ENCODE data around the gene PDK2. TPM values are rescaled to one million over a fixed set of nuclear protein-coding genes. Genes with fewer than 3 reads are reported as not detected.

Gene PDK2
- total RNA-seq, 5 donors from 2014 or later (not counting 1 experiment from before 2014, with no cell fraction given) = 18.8 to 37.2 (median 30.0) TPM

DNA sequence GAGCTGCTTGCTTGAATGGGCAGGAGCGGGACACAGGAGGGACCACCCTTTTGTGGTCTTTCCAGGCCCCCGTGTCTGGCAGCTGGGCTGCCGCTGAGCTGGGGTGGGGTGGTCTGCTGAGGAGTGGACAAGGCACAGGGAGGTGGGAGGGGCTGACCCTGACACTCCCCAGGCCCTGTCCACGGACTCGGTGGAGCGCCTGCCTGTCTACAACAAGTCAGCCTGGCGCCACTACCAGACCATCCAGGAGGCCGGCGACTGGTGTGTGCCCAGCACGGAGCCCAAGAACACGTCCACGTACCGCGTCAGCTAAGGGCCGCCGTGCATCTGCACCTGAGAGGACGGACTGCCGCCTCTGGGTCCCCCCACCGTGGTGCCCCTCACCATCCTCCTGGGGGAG lies 14.6 kb downstream of the PDK2 start:
- Histone ChIP-seq H3K9me3 (no peaks in the 10 kb centered on the region), H3K36me3 (ENCODE audit: control insufficient read depth in 2 of 2, extremely low read depth in 1 of 2, insufficient read depth in 1 of 2, low read length in 1 of 2) (peaks cover 10 to 39% of the 10 kb centered on the region in 2 donors), H3K4me1 (ENCODE audit: control insufficient read depth in 1 of 2, extremely low read depth in 1 of 2, insufficient read depth in 2 of 2, low read length in 2 of 2) (peaks cover 0 to 2% of the 10 kb centered on the region in 2 experiments), H3K27ac (ENCODE audit: low read length) (no peak overlapping the region), H3K27me3 (replicated peaks in 1 of 2; ENCODE audit: control insufficient read depth in 2 of 2, extremely low read depth in 1 of 2, insufficient read depth in 2 of 2, low read length in 1 of 2) (peaks cover 0 to 12% of the 10 kb centered on the region in 2 experiments), H3K4me3 (ENCODE audit: control insufficient read depth in 1 of 2, extremely low read depth in 1 of 2, low read length in 1 of 2) (no peak overlapping the region)
- POLR2A ChIA-PET = no interaction called here
- CTCF ChIA-PET = no interaction called here
- no peak overlapping the region for H3K27ac Mint-ChIP-seq
- H3K9me3 Mint-ChIP-seq = no peaks in the 10 kb centered on the region
- peaks cover 0 to 3% of the 10 kb centered on the region in 2 donors for H3K27me3 Mint-ChIP-seq
- DNase-seq (no peak), ATAC-seq (replicated peaks in 1 of 4) (no peak)
- 93% methylated on average over 18 of the region's 19 CpGs for WGBS (ENCODE audit: insufficient coverage)
- H3K4me3 Mint-ChIP-seq = no peak overlapping the region
- peaks cover 0 to 2% (median under 1%) of the 10 kb centered on the region in 3 donors for H3K4me1 Mint-ChIP-seq
- peaks cover 14% of the 10 kb centered on the region for H3K36me3 Mint-ChIP-seq

- ChIA-PET CTCF (no interaction called here), POLR2A (no interaction called here)
- no peak for DNase-seq
- Mint-ChIP-seq H3K9me3 (no peaks in the 10 kb centered on the region), H3K27me3 (peaks cover 5 to 11% of the 10 kb centered on the region in 2 donors), H3K36me3 (peaks cover 14% of the 10 kb centered on the region), H3K4me3 (no peak overlapping the region), H3K27ac (no peak overlapping the region), H3K4me1 (peaks cover 4 to 8% (median 7%) of the 10 kb centered on the region in 3 donors)
- H3K9me3 ChIP-seq = no peaks in the 10 kb centered on the region
- ATAC-seq (replicated peaks in 1 of 4) = no peak
- peaks cover 8 to 33% of the 10 kb centered on the region in 2 donors for H3K36me3 ChIP-seq (ENCODE audit: control insufficient read depth in 2 of 2, extremely low read depth in 1 of 2, insufficient read depth in 1 of 2, low read length in 1 of 2)
- H3K27ac ChIP-seq (ENCODE audit: low read length) = no peak overlapping the region
- no peaks in the 10 kb centered on the region for H3K4me1 ChIP-seq (ENCODE audit: control insufficient read depth in 1 of 2, extremely low read depth in 1 of 2, insufficient read depth in 2 of 2, low read length in 2 of 2)
- H3K4me3 ChIP-seq (ENCODE audit: control insufficient read depth in 1 of 2, extremely low read depth in 1 of 2, low read length in 1 of 2) = no peak overlapping the region
- 96% methylated on average over 16 of the region's 19 CpGs for WGBS (ENCODE audit: insufficient coverage)
- peaks cover 0 to 20% of the 10 kb centered on the region in 2 experiments for H3K27me3 ChIP-seq (replicated peaks in 1 of 2; ENCODE audit: control insufficient read depth in 2 of 2, extremely low read depth in 1 of 2, insufficient read depth in 2 of 2, low read length in 1 of 2)
These were observed 15.6 kb downstream of the PDK2 start for GRCh38 chr17:50110591-50111349.

GRCh38 chr17:50111673-50112655 lies 16.8 kb downstream of the PDK2 start:
- POLR2A ChIA-PET = no interaction called here
- no peak for DNase-seq
- peaks cover 10 to 23% of the 10 kb centered on the region in 2 donors for H3K27me3 Mint-ChIP-seq
- CTCF ChIA-PET = interaction anchor here in 1 of 2 donors (0.5 kb wide), 1 partner anchor 1980 kb away, joined by 3 read pairs; no protein-coding TSS in a partner anchor
- Histone ChIP-seq H3K4me1 (ENCODE audit: control insufficient read depth in 1 of 2, extremely low read depth in 1 of 2, insufficient read depth in 2 of 2, low read length in 2 of 2) (peaks cover 0 to 5% of the 10 kb centered on the region in 2 experiments), H3K27me3 (replicated peaks in 1 of 2; ENCODE audit: control insufficient read depth in 2 of 2, extremely low read depth in 1 of 2, insufficient read depth in 2 of 2, low read length in 1 of 2) (peaks cover 0 to 32% of the 10 kb centered on the region in 2 experiments), H3K27ac (ENCODE audit: low read length) (no peak overlapping the region), H3K36me3 (ENCODE audit: control insufficient read depth in 2 of 2, extremely low read depth in 1 of 2, insufficient read depth in 1 of 2, low read length in 1 of 2) (peaks cover 8 to 26% of the 10 kb centered on the region in 2 donors), H3K4me3 (ENCODE audit: control insufficient read depth in 1 of 2, extremely low read depth in 1 of 2, low read length in 1 of 2) (no peak overlapping the region), H3K9me3 (no peaks in the 10 kb centered on the region)
- no peaks in the 10 kb centered on the region for H3K9me3 Mint-ChIP-seq
- H3K4me1 Mint-ChIP-seq = peaks cover 7 to 11% (median 8%) of the 10 kb centered on the region in 3 donors
- no peak overlapping the region for H3K4me3 Mint-ChIP-seq
- peaks cover 10% of the 10 kb centered on the region for H3K36me3 Mint-ChIP-seq
- no peak overlapping the region for H3K27ac Mint-ChIP-seq
- WGBS (ENCODE audit: insufficient coverage) = 80% methylated on average over 8 of the region's 14 CpGs
- ATAC-seq (replicated peaks in 1 of 4) = no peak

DNA sequence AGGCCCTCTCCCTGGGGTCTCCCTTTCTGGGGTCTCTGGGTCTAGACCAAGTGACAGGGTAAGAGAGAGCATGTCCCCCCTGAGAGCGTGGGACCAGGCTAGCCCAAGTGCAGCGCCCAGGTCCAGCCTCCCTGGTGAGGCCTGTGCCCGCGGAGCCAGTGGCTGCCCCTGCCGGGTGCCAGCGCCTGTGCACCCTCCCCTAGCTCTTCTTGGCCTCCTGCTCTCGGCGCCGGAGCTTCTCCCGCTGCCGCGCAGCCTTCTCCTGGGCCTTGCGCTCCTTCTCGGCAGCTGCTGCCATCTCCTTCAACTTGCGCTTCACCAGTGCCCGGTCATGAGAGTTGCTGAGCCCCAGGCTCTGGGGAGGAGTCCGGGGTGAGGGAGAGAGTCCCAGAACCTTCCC lies 17.5 kb downstream of the PDK2 start:
- 89% methylated on average over 16 of the region's 17 CpGs for WGBS (ENCODE audit: insufficient coverage)

DNA sequence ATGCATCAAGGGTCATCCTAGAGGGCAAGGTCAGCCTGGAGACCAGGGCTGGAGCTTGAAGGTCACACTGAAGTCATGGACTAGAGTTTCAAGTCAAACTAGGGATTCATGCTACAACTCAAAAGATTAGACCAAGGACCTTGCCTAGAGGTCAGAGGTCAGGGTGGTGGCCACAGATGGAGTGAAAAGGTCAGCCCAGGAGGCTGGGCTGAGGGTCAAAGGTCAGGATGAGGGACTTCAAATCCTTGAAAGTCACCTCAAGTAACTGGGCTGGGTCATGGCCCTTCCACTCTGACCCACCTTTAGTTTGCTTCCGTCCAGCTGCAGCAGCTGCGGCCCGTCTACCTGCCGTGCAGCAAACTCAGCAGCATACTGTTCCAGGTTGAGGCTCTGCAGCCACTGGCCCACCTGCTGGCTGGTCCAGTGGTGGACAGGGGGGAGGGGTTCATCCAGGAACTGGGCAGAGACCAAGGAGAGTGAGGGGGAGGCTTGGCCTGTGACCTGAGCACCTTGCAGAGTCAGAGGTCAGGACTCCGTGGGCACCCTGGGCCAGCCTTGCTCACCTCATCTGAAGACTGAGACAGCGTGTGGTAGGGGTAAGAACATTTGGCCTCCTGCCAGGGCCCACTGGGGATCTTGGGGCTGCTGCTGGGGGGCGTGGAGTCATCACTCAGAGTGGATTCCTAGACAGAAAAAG lies 18.6 kb downstream of the PDK2 start:
- Mint-ChIP-seq H3K9me3 (no peaks in the 10 kb centered on the region), H3K27me3 (peaks cover 14 to 33% of the 10 kb centered on the region in 2 donors), H3K36me3 (peaks cover 2% of the 10 kb centered on the region), H3K27ac (no peak overlapping the region), H3K4me1 (peaks cover 8 to 14% (median 10%) of the 10 kb centered on the region in 3 donors), H3K4me3 (no peak overlapping the region)
- no peak overlapping the region for H3K27ac ChIP-seq (ENCODE audit: low read length)
- 92% methylated on average over 4 of the region's 7 CpGs for WGBS (ENCODE audit: insufficient coverage)
- ChIA-PET POLR2A (no interaction called here), CTCF (interaction anchor here (0.5 to 3.8 kb wide), 3 partner anchors 48 to 388 kb away, joined by 3 to 11 read pairs (median 3); no protein-coding TSS in a partner anchor)
- peaks cover 0 to 12% of the 10 kb centered on the region in 2 experiments for H3K4me1 ChIP-seq (ENCODE audit: control insufficient read depth in 1 of 2, extremely low read depth in 1 of 2, insufficient read depth in 2 of 2, low read length in 2 of 2)
- DNase-seq (no peak), ATAC-seq (replicated peaks in 1 of 4) (no peak)
- peaks cover 0 to 48% of the 10 kb centered on the region in 2 experiments for H3K27me3 ChIP-seq (replicated peaks in 1 of 2; ENCODE audit: control insufficient read depth in 2 of 2, extremely low read depth in 1 of 2, insufficient read depth in 2 of 2, low read length in 1 of 2)
- H3K36me3 ChIP-seq (ENCODE audit: control insufficient read depth in 2 of 2, extremely low read depth in 1 of 2, insufficient read depth in 1 of 2, low read length in 1 of 2) = peaks cover 4 to 11% of the 10 kb centered on the region in 2 donors
- no peaks in the 10 kb centered on the region for H3K9me3 ChIP-seq
- no peak overlapping the region for H3K4me3 ChIP-seq (ENCODE audit: control insufficient read depth in 1 of 2, extremely low read depth in 1 of 2, low read length in 1 of 2)

More for the DNA sequence above, 17.5 kb downstream of the PDK2 start:
- ATAC-seq (replicated peaks in 1 of 4) (no peak), DNase-seq (no peak)
- H3K9me3 Mint-ChIP-seq = no peaks in the 10 kb centered on the region
- no peaks in the 10 kb centered on the region for H3K9me3 ChIP-seq
- H3K36me3 ChIP-seq (ENCODE audit: control insufficient read depth in 2 of 2, extremely low read depth in 1 of 2, insufficient read depth in 1 of 2, low read length in 1 of 2) = peaks cover 8 to 21% of the 10 kb centered on the region in 2 donors
- H3K27ac Mint-ChIP-seq = no peak overlapping the region
- H3K27me3 Mint-ChIP-seq = peaks cover 14 to 26% of the 10 kb centered on the region in 2 donors
- CTCF ChIA-PET = no interaction called here
- no peak overlapping the region for H3K4me3 ChIP-seq (ENCODE audit: control insufficient read depth in 1 of 2, extremely low read depth in 1 of 2, low read length in 1 of 2)
- H3K4me1 ChIP-seq (ENCODE audit: control insufficient read depth in 1 of 2, extremely low read depth in 1 of 2, insufficient read depth in 2 of 2, low read length in 2 of 2) = peaks cover 0 to 11% of the 10 kb centered on the region in 2 experiments
- H3K27ac ChIP-seq (ENCODE audit: low read length) = no peak overlapping the region
- H3K4me3 Mint-ChIP-seq = no peak overlapping the region
- peaks cover 8 to 14% (median 10%) of the 10 kb centered on the region in 3 donors for H3K4me1 Mint-ChIP-seq
- peaks cover 0 to 38% of the 10 kb centered on the region in 2 experiments for H3K27me3 ChIP-seq (replicated peaks in 1 of 2; ENCODE audit: control insufficient read depth in 2 of 2, extremely low read depth in 1 of 2, insufficient read depth in 2 of 2, low read length in 1 of 2)
- H3K36me3 Mint-ChIP-seq = peaks cover 6% of the 10 kb centered on the region
- POLR2A ChIA-PET = no interaction called here

Measured in T-cell (primary cell).